ENCODE data around the gene CCM2.

The CCM2 gene
- total RNA-seq: 40.5 to 192 reads per million in 2 experiments

DNA sequence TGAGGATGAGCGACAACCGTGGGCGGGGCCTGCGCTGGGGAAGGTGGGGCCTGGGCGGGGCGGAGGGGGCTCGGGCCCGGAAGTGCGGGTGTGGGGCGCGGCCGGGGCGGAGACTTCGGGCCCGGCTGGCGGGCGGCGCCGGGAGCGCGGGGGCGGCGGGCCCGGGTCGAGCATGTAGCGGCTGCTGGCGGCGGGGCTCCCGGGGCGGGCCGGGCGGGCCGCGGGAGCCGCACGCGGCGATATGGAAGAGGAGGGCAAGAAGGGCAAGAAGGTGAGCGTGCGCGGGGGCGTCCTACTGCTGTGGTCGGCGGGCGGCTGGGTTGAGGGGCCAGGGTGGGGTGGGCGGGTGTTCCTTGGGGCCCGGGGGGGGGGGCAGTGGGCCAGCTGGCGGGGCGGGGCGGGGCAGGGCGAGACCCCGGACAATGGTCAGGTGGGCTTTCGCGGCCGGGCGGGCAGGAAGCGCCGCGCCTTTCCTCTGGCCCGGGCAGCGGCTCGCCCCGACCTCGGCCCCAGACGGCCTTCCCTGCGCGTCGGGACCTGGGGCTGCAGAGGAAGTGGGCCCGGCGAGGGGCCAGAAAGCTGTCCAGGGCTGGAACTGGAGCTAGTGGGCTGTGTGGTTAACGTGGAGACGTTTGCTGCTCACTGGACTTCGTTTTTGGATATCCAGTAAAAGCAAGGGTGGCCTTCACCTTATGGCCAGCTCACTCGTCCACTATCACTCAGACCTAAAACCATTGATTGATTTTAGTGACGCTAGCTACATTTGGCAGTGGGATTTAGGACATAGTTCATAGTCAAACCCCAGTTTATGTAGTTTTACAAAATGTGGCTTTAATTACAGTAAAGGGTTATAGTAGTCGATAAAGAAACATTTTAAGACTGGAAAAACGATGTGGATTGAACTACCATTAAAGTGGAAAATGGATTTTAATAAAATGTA is at the start of gene CCM2:
CCM2 (plus strand) TSS at position 109 of the 940 bp plus-strand sequence; CDS start at position 242, 133 bp downstream.
- no peak for DNase-seq (ENCODE audit: low read depth)

DNA sequence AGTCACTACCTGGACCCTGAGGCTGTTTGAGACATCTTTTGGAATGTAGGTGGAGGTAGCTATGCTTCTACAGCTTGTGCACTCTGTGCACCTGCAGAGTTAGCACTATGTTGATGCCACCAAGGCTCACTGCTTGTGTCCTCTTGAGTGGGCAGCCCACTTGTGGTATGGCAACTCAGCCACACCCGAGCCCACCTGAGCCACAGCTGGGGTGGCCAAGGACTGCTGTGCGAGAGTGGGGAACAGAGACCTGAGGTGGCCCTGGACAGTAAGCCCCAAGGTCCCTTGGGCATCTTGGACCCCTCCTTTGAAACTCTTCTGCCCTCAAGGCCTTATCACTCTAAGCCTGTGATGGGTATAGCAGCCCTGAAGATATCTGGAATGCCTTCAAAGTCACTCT is 46.8 kb upstream of the CCM2 start:
- DNase-seq (ENCODE audit: low read depth): no peak

DNA sequence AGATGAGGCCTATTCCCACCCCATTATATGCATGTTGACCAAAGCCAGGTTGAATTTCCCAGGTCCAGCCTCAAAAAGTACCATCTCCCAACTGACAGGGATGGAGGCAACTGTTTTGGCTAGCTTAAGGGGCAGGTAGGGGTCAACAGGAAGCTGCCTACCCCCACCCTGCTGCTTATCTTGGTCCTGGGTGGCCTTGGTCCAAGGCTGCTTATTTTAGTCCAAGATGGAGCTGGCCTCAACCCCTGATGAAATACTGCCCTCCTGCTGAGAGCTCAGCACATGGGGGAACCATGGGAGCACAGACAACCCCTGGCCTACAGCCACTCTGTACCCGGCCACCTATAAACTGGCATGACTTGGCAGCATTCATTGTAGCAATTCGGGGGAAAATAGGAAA is 44.3 kb upstream of the CCM2 start:
- DNase-seq (ENCODE audit: low read depth): no peak

DNA sequence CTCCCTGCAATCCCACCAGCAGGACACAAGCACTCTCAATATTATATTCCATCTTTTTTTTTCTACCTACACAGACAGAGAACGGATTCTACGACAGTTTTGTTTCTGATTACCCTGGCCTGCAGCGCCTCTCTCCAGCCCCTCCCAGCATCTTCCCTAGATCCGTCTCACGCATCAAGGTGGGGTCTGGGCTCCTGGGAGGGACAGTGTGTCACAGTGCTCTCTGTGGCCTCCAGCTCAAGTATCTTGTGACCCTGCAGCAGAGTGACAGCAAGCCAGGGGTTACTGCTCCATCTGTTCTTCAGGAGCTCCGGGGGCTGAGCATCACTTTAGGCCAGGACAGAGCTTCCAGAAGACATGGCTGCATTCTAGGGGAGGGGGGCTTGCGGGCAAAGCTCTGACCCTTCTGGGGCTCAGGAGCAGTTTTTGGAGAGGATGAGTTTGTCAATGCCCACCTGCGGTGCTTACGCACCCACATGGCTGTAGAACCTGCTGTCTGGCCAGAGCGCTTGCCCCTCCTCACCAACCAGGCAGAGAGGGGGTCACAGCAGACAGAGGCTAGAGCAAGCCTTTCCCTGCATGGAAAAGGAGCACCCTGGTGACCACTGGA is 43.7 kb upstream of the CCM2 start:
- no peak for DNase-seq (ENCODE audit: low read depth)

DNA sequence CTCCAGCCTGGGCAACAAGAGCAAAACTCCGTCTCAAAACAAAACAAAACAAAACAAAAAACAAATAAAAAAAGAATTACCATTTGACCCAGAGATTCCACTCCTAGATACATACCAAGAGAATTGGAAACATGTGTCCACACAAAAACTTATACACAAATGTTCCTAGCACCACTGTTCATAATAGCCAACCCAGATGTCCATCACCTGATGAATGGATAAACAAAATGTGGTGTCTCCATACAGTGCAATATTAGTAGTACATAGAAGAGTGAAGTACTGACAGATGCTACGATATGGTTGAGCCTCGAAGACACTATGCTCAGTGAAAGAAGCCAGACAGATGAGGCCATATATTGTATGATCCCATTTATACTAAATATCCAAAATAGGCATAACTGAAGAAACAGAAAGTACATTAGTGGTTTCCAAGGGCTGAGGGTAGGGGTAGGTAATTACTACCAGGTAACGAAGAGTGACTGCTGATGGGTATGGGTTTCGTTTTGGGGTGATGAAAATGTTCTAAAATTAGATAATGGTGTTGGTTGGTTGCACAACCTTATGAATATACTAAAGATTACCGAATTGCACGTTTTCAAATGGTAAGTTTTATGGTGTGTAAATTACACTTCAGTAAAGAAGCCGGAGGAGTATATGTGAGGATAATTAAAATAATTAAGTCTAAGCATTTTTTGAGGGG is 41.2 kb upstream of the CCM2 start:
- no peak for DNase-seq (ENCODE audit: low read depth)

DNA sequence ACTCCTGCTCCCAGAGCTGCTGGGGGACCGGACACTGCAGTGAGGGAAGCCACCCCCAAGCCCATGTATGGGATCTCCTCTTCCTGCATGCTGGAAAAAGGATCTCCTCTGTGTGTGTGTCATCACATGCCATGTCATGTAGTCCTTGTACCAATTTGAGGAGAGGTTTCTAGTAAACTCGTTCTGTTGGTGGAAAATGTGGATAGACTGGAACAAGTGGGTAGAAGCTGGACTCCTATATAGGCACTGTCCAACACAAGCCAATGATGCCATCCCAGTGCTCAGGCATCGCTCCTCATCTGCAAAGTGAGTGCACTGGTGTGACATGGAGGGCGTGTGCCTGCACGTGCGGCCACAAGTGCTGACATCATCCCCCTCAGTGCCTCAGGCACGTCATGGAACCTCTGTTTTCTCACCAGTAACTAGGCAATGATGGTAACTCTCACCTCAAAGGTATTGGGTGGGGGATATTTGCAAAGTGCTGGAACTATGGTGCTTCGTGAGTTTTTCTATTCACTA is 40.5 kb upstream of the CCM2 start:
- peak; percentile 38 for DNase-seq (ENCODE audit: low read depth)

DNA sequence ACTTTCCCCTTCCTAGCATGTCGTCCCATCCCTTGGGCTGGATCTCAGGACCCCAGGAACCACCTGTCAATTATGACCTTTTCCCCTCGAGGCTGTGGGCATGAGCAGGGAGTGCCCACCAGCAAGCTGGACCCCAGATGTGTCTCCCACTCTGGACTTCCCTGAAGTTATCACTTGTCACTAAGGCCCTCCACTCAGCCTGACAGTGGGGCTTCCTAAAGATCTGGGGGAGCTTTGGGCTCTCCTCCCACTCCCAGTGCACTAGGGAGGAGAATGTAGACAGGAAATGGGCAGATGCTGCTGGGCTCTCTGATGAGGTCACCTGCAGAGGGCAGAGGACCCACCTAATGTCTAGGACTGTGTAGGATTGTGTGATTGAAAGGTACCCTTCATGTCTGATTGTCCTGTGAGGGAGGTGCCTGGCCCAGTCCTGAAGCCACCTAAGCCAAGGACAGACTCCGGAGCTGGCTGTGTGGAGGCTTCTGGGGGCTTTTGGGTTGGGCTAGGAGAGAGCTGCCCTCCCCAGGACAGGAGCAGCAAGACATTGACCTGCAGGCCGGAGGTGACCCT is 39.9 kb upstream of the CCM2 start:
- no peak for DNase-seq (ENCODE audit: low read depth)

DNA sequence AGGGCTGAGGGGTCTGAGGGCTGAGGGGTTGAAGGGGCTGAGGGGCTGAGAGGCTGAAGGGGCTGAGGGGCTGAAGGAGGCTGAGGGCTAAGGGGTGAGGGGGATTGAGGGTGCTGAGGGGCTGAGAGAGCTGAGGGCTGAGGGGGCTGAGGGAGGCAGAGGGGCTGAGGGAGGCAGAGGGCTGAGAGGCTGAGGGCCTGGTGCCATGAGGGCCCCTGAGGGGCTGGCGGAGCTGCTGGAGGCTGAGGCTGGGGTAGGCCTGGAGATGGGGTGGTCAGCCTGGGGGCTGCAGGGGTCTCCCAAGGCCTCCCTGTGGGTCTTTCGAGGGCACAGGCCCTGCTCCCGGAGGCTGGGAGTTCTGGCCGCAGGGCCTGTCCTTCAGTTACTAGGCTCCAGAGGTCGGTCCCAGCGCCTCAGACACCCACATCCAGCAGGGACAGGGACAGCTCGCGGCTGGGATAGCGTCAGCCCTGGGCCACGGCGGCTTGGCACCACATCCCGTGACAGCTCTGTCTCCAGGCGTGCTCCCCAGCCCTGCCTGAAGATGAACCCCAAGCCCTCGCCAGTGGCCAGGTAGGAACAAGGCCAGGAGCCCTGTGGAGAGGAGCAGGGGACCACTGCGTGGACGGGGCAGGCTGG is 38.0 kb upstream of the CCM2 start:
- no peak for DNase-seq (ENCODE audit: low read depth)

DNA sequence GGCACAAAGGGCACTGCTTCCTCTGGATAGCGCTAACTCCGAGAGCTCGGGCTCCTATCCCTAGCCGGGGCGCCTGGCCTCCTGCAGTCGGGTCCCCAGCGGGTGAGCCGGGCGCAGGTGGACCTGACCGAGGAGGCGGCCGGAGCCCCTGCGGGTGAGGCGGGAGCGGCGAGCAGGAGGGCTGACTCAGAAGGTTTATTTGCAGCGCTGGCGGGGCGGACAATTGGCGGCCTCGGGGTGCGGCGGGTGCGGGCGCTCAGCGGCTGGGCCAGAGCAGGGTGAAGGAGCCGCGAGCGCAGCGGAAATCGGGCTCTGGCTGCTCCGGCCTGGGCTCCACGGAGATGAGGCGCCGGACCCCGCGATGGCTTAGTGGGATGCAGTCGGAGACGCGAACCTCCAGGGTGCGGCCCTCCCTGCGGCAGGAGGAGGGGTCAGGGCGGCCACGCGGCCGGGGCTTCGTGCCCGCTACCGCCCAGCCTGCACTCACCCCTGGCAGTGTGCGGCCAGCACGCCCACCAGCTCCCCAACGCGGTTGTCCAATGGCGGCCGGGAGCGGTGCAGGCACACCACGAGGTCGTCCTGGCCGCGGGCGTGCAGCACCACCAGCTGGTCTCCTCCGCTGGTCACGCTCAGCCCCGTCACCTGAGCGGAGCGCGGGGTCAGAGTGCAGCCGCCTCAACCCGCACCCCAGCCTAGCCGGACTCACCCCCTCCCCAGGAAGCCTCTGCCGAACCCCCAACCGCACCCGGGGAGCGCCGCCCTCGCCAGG is 37.3 kb upstream of the CCM2 start:
- no peak for DNase-seq (ENCODE audit: low read depth)

DNA sequence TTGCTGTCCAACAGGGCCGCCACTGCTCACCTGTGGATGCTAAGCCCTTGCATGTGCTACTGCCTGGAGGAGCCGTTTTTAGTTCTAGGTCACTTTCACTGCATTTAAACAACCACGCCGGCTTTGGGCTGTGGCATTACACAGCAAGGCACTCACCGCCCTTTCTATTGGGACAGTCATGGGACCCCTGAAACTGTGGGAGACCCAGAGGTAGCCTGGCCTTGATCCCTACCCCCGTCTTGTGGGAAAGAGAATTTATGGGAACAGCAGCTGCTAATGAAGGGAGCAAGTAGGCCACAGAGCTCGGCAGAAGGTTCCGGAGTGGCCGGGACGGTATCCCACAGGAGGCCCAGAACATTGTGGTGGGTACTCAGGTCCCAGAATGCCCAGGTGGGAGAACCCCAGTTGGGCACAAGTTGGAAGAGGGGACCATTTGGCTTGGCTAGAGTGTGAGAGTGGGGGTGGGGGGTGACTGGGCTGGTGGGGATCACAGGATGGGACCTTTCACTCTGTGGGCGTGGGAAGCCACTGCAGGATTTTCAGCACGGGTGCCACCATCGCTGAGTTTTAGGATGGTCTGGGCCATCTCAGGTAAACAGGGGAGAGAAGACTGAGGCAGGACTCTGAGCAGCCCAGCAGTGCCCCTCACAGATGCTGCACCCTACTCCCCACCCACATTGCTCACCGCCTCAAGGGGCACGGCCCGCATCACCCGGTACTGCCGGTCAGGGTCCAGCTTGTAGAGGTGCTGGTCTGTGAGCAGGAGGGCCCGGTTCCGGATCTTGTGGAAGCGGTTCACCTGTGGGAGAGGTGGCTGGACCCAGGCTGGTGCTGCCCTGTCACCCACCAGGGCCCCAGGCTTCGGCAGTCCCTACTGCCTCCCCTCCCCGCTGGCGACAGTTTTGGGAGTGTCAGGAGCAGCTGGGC is 36.4 kb upstream of the CCM2 start:
- no peak for DNase-seq (ENCODE audit: low read depth)

DNA sequence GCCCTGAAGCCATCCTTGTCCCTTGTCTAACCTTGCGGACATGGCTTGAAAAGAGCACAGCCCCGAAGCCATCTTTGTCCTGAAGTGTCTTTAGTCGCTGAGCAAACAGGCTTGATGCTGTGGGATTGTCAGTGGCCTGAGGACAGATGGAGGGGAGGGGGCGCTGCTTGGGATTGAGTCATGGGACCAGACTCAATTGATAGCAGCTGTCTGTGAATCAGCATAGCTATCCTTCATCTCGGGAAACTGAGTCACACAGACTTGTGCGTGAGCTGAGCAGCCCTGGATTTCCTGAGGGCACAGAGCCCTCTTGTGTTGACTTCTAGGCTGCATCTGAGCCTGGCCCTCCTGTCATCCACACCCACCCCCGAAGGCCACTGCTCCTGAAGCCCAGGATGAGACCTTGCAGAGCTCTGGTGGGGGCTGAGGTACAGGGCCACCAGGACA is 35.6 kb upstream of the CCM2 start:
- no peak for DNase-seq (ENCODE audit: low read depth)

DNA sequence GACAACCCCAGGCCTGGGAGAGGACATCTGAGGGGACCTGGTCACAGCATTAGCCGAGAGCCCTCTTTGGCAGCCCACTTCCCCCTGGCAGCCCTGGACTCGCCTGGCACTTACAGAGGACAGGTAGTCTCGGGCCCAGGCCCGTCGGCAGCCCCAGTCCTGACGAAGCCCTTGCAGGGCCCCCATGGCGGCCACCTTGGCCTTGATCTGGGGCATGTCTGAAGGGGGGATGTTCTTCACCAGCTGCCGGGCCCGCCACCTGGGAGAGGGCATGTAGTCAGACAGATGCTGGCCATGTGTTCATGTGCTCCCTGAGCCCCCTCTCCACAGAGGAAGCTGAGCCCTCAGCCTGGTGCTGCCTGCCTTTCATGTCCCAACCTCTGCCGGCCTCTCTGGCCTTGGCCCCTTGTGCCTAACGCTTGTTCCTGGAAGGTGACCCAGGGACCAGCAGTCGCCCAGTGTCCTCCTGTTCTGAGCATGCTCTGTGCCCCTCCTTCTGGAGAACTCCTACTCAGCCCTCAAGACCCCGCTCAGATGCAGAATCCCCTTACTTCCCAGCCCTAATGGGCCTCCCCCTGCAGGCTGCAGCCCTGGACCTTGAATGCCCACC is 35.1 kb upstream of the CCM2 start:
- no peak for DNase-seq (ENCODE audit: low read depth)

DNA sequence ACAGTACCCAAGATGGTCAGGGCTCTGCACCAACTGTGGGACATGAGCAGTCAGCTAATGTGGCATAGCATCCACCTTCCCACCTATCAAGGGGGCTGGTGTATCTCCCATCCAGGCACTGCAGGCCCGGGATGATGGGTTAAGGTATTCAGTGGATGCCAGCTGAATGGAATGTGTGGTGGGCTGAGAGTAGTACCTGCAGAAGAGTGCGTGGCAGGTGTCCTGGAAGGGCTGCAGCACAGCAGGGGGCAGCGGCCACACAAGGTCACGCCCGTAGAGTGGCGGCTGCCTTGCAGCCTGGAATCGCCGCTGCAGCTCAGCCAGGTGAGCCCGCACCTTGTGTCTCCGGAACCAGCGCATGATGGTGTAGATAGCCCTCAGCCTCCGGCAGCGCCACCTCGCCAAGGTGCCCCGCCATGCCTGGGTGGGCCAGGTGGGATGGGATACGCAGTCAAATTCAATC is 34.5 kb upstream of the CCM2 start:
- DNase-seq (ENCODE audit: low read depth): no peak

DNA sequence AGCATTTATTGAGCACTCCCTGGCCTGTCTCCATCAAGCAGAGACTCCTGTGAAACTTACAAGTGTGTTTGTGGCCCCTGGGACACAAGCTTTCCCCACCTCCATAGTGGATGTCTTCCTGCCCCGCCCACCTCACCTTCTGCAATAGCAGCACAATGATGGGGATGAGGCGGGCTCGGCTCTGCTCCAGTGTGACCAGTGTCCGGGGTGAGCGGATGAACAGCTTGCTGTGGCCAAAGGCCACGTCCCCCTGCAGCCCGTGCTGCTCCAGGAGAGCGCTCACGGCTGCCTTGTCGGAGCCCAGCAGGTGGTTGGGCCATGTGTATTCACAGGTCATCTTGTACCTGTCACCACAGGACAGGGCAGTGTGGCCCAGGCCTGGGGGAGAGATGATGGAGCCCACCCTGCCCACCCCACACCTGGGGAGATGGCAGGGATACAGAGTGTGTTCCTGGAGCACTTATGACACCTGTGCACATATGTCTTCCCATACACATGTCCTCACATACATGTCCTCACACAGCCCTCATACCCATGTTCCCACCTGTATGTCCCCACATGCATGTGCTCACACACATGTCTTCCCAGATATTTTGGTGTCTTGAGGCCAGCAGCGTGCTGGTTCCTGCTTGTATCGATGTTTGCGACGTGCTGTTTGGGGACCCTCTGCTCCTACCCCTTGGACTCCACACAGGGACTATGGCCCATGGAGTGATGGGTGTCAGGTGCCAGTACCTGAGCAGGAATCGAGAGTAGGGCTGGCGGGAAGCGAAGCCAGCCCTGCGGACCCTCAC is 33.9 kb upstream of the CCM2 start:
- no peak for DNase-seq (ENCODE audit: low read depth)

DNA sequence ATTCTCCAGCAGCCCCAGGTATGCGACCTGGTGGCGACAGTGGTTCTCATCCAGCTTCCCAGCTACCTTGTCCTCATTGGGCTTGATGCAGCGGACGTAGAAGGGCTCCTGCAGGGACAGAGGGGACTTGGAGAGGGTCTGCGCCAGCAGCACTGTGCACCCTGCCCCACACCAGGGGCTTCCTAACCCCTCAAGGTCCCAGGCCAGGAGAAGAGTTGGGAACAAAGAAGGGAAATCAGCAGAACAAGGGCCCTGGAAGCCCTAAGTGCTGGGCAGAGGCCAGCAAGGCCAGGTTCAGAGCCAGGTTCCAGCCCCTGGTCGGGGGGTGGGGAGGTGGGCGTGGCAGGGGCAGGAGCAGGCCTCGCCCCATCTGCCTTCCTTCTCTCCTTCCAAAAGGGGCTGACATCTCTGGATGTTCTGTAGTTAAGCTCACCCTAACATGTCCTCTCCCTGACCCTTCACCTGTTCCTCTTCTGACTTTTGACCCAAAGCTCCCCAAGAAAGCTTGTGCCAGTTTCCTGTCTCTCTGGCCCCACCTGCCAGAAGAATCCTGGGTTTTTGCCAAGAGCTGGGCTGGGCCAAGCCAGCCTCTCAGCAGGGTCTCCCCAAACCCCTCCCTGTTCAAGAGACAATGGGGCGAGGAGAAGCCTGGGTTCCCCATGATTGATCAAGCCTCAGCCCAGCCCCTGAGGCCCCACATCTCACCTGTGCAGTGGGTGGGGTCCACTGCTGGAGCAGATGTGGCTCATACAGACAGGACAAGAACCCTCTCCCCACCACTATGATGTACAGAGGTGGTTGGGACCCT is 33.1 kb upstream of the CCM2 start:
- DNase-seq (ENCODE audit: low read depth): no peak

DNA sequence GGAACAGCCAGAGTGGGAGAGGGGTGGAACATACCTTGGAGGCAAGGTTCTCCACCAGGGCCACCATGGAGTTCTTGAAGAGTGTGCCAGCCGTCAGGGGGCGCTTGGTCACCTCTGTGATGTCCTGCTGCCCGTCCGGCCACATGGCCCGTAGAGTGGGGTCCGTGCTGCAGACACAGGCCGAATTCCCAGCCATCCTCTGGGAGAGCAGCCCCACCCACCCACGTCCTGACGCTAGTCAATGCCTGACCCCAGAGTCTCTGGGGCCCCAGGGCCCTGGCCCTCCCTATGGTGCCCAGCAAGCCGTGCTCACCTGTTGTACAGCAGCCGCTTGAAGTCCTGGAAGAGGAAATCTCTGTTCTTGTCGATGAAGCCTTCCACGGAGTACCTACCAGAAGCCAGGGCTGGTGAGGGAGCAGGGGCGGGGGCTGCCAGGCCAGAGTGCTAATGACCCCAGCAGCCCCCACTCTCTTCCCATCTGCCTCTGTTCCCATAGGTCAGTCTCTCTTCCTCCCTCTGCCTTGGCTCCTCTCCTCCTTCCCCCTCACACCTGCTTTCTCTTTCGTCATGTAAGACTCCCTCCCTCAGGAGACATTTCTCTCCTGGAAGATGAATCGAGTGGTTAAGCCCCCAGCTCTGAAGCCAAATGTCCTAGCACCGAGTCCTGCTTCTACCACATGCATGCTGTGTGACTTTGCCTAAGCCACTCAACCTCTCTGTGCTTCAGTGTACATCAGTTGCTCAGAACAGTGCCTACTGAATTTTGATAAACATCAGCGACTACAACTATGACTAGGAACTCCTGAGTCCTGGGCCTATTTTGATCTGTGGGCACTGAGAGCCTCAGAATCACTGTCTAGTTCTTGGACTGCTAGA is 32.2 kb upstream of the CCM2 start:
- no peak for DNase-seq (ENCODE audit: low read depth)
